HCT116 (cell line): Measurements from ENCODE around the gene PLCXD3. TPM values are rescaled to one million over a fixed set of nuclear protein-coding genes. Genes with fewer than 3 reads are reported as not detected.

ENCODE experiments used
- ATAC-seq: fragments of 200-7000 bp; cut with Tn5 transposase; 2 replicates; pipeline ENCODE4 v1.9.1; 2020; ENCODE audit warnings: mild to moderate bottlenecking, moderate library complexity
- BruUV-seq: library from RNA; stranded (reverse); fragments of 400-500 nt; replicated peaks from 2 replicates; lab custom pipeline; 2021; lab: Mats Ljungman, UMichigan
- CTCF ChIA-PET: fragments of 300-600 bp; sonication (Branson Sonifier 250); formaldehyde crosslinking; loops from one replicate; lab custom pipeline; 2021; ENCODE audit warnings: antibody characterized with exemption; lab: Charles Lee
- POLR2A ChIA-PET: fragments of 300-600, 350-600 bp; sonication (Branson Sonifier 250); formaldehyde crosslinking; loops from one replicate; lab custom pipeline; 2021; ENCODE audit warnings: antibody characterized with exemption; lab: Charles Lee
- RAD21 ChIA-PET, 2 experiments: fragments of 300-600 bp; sonication (Branson Sonifier 250); formaldehyde crosslinking; loops; one replicate each; lab custom pipeline; 2023; ENCODE audit warnings: low total read pairs in 2 of 2; ENCODE audit not compliant: uncharacterized antibody in 2 of 2, unreplicated experiment in 2 of 2, low non-redundant PET in 1 of 2; lab: Charles Lee
- DNase-seq: peaks from one replicate; pipeline ENCODE4 v3.0.0-alpha.2; 2010; ENCODE audit warnings: low read depth, low spot score
- H2AFZ ChIP-seq: fragments of 200-600 bp; shearing (Covaris generic), sonication (generic); 2 replicates; pipeline ENCODE4 v1.6.1; 2017; ENCODE audit warnings: low read depth, mixed run types, mixed read lengths, antibody characterized with exemption, low read length; ENCODE audit not compliant: poor library complexity, severe bottlenecking
- H3K27ac ChIP-seq: 2 replicates; pipeline ENCODE4 v1.5.1; 2012; ENCODE audit warnings: low read depth, low read length
- H3K27me3 ChIP-seq: fragments of 200-600 bp; sonication (generic); 2 replicates; pipeline ENCODE4 v1.6.1; 2016; ENCODE audit warnings: mixed run types, low read length, mixed read lengths; ENCODE audit not compliant: insufficient read depth
- H3K36me3 ChIP-seq, 2 experiments: fragments of 200-500 bp in 1 of 2; fragments of 200-600 bp in 1 of 2; sonication (Bioruptor generic) in 1 of 2; sonication (generic) in 1 of 2; 2 replicates each; pipeline versions ENCODE4 v1.5.1 to v1.6.1; 2014 to 2016; ENCODE audit warnings: low read length in 2 of 2, inconsistent platforms in 1 of 2, mixed read lengths in 1 of 2, mixed run types in 1 of 2; ENCODE audit not compliant: insufficient read depth in 2 of 2, control insufficient read depth in 1 of 2
- H3K4me1 ChIP-seq, 2 experiments: fragments of 200-600 bp in 1 of 2; sonication (generic) in 1 of 2; 2 replicates each; pipeline versions ENCODE4 v1.5.1 to v1.6.1; 2012 to 2017; ENCODE audit warnings: low read length in 2 of 2, inconsistent platforms in 1 of 2, mild to moderate bottlenecking in 1 of 2, mixed read lengths in 1 of 2, mixed run types in 1 of 2, moderate library complexity in 1 of 2; ENCODE audit not compliant: insufficient read depth in 2 of 2, control insufficient read depth in 1 of 2
- H3K4me2 ChIP-seq: fragments of 200-600 bp; sonication (generic); 2 replicates; pipeline ENCODE4 v1.6.1; 2017; ENCODE audit warnings: mixed run types, low read length, mixed read lengths
- H3K4me3 ChIP-seq, 2 experiments: fragments of 200-600 bp in 1 of 2; sonication (generic) in 1 of 2; replicated peaks in 1 of 2; 2 replicates each; pipeline ENCODE4 v1.5.1; 2011 to 2016; ENCODE audit warnings: low read length in 2 of 2, control low read depth in 1 of 2, low read depth in 1 of 2, mild to moderate bottlenecking in 1 of 2, mixed read lengths in 1 of 2, mixed run types in 1 of 2
- H3K79me2 ChIP-seq: fragments of 200-600 bp; sonication (generic); 2 replicates; pipeline ENCODE4 v1.6.1; 2017; ENCODE audit warnings: mild to moderate bottlenecking, mixed run types, low read length, moderate library complexity, mixed read lengths; ENCODE audit not compliant: insufficient read depth
- H3K9ac ChIP-seq: fragments of 200-600 bp; sonication (generic); 2 replicates; pipeline ENCODE4 v1.6.1; 2016; ENCODE audit warnings: low read length, mixed read lengths
- H3K9me2 ChIP-seq: fragments of 200-600 bp; sonication (generic), shearing (Covaris generic); 2 replicates; pipeline ENCODE4 v1.6.1; 2017; ENCODE audit warnings: mixed run types, mild to moderate bottlenecking, moderate library complexity; ENCODE audit not compliant: insufficient read depth
- H3K9me3 ChIP-seq, 2 experiments: fragments of 200-500 bp in 1 of 2; fragments of 200-600 bp in 1 of 2; sonication (Bioruptor generic) in 1 of 2; sonication (generic) in 1 of 2; 2 replicates each; pipeline ENCODE4 v1.6.1; 2014 to 2017; ENCODE audit warnings: low read length in 2 of 2, mixed read lengths in 2 of 2, inconsistent platforms in 1 of 2, low read depth in 1 of 2, mild to moderate bottlenecking in 1 of 2, mixed run types in 1 of 2, moderate library complexity in 1 of 2; ENCODE audit not compliant: control insufficient read depth in 1 of 2, insufficient read depth in 1 of 2
- H4K20me1 ChIP-seq: fragments of 200-600 bp; sonication (generic), shearing (Covaris generic); 2 replicates; pipeline ENCODE4 v1.6.1; 2017; ENCODE audit warnings: mixed run types, mild to moderate bottlenecking, moderate library complexity; ENCODE audit not compliant: insufficient read depth
- CBX3 ChIP-seq: IDR thresholded peaks from 2 replicates; pipeline ENCODE4 v1.6.1; 2012; ENCODE audit warnings: low read depth
- CEBPB ChIP-seq: IDR thresholded peaks from 2 replicates; pipeline ENCODE4 v1.6.1; 2012; ENCODE audit warnings: low read depth
- ELF1 ChIP-seq: IDR thresholded peaks from 2 replicates; pipeline ENCODE4 v1.6.1; 2012; ENCODE audit warnings: low read depth, borderline replicate concordance
- EZH2 ChIP-seq: fragments of 200-600 bp; sonication (generic); IDR thresholded peaks from 2 replicates; pipeline ENCODE4 v1.6.1; 2017; ENCODE audit warnings: antibody characterized with exemption, mixed run types
- EZH2phosphoT487 ChIP-seq: fragments of 200-600 bp; IDR thresholded peaks from 2 replicates; pipeline ENCODE4 v1.6.1; 2018; ENCODE audit warnings: antibody characterized with exemption, borderline replicate concordance
- FOSL1 ChIP-seq: IDR thresholded peaks from 2 replicates; pipeline ENCODE4 v1.6.1; 2012; ENCODE audit warnings: low read depth
- JUND ChIP-seq: IDR thresholded peaks from 2 replicates; pipeline ENCODE4 v1.6.1; 2012
- POLR2A ChIP-seq: IDR thresholded peaks from 2 replicates; pipeline ENCODE4 v1.7.0; 2011; ENCODE audit warnings: borderline replicate concordance; ENCODE audit not compliant: insufficient read depth, insufficient read length; ENCODE audit errors: extremely low read depth
- POLR2AphosphoS5 ChIP-seq: IDR thresholded peaks from 2 replicates; pipeline ENCODE4 v1.6.1; 2011; ENCODE audit warnings: mild to moderate bottlenecking, low read depth, low read length, moderate library complexity
- RAD21 ChIP-seq: IDR thresholded peaks from 2 replicates; pipeline ENCODE4 v1.6.1; 2012; ENCODE audit warnings: low read depth, mild to moderate bottlenecking
- SP1 ChIP-seq: IDR thresholded peaks from 2 replicates; pipeline ENCODE4 v1.6.1; 2012; ENCODE audit warnings: low read depth
- SRF ChIP-seq: IDR thresholded peaks from 2 replicates; pipeline ENCODE4 v1.6.1; 2012; ENCODE audit warnings: low read depth
- TCF7L2 ChIP-seq: IDR thresholded peaks from 2 replicates; pipeline ENCODE4 v1.7.0; 2011; ENCODE audit warnings: borderline replicate concordance, inconsistent platforms; ENCODE audit not compliant: insufficient read depth, insufficient read length; ENCODE audit errors: extremely low read depth
- ZFX ChIP-seq: fragments of 450-650 bp; IDR thresholded peaks from 2 replicates; pipeline ENCODE4 v1.6.1; 2017
- ZNF274 ChIP-seq: fragments of 200-500 bp; sonication (Bioruptor generic); IDR thresholded peaks from 2 replicates; pipeline ENCODE4 v1.6.1; 2014; ENCODE audit warnings: mild to moderate bottlenecking, low read depth, low read length, inconsistent platforms
- intact Hi-C: fragments of 100-400 bp; cut with micrococcal nuclease; formaldehyde crosslinking; loops from 2 replicates; pipeline ENCODE4 v1.10.0; 2022
- total RNA-seq: library from RNA; stranded (reverse); gene quantifications from one replicate; pipeline ENCODE4 v1.2.1, GENCODE V29; 2021; ENCODE audit not compliant: unreplicated experiment
- TF ChIP-seq, protein P1 (sequence below): IDR thresholded peaks from 2 replicates; pipeline ENCODE4 v1.6.1; 2012
- TF ChIP-seq, protein P2 (sequence below): IDR thresholded peaks from 2 replicates; pipeline ENCODE4 v1.6.1; 2011; ENCODE audit warnings: mild to moderate bottlenecking, low read length, moderate library complexity; ENCODE audit not compliant: insufficient replicate concordance; ENCODE audit errors: extremely low read depth
- TF ChIP-seq, protein P3 (sequence below): IDR thresholded peaks from 2 replicates; pipeline ENCODE4 v1.6.1; 2012; ENCODE audit warnings: low read depth
- TF ChIP-seq, protein P4 (sequence below): IDR thresholded peaks from 2 replicates; pipeline ENCODE4 v1.6.1; 2012
- TF ChIP-seq, protein P5 (sequence below), 3 experiments: fragments of 200-600 bp in 1 of 3; sonication (generic) in 1 of 3; IDR thresholded peaks in 2 of 3; conservative IDR thresholded peaks in 1 of 3; 2 replicates each; pipeline ENCODE4 v1.5.1; 2012 to 2017; ENCODE audit warnings: low read depth in 2 of 3, low read length in 2 of 3, antibody characterized with exemption in 1 of 3, borderline replicate concordance in 1 of 3, control low read depth in 1 of 3, mild to moderate bottlenecking in 1 of 3, mixed read lengths in 1 of 3, mixed run types in 1 of 3, moderate library complexity in 1 of 3; ENCODE audit not compliant: insufficient read depth in 1 of 3

The PLCXD3 gene
- total RNA-seq, 1 experiment from 2014 or later = not detected

DNA sequence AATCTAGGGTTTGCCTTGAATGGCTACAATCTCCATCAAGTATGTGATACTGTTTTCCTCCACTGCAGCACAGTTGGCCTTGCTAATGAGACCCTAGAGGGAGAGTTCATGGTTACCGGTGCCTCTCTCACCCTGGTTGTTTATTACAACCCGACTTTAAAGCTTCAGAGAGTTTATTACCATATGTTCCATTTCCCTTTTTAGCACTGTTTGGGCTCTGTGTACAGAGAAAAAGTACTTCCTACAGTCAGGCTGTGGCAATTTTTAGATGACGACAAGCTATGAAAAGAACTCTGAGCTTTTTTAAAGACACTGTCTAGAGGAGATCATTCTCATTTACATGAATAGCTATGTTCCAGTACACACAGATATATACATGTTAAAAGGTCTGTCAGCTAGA is 48.8 kb upstream of the PLCXD3 start:
- CTCF ChIA-PET = no interaction called here
- Histone ChIP-seq H3K79me2 (no peaks in the 10 kb centered on the region), H3K4me3 (no peak overlapping the region), H2AFZ (no peak overlapping the region), H3K9ac (no peak overlapping the region), H3K9me3 (no peaks in the 10 kb centered on the region), H4K20me1 (no peaks in the 10 kb centered on the region), H3K27ac (no peak overlapping the region), H3K27me3 (no peaks in the 10 kb centered on the region), H3K4me2 (no peak overlapping the region), H3K4me1 (no peaks in the 10 kb centered on the region), H3K36me3 (no peaks in the 10 kb centered on the region), H3K9me2 (no peaks in the 10 kb centered on the region)
- POLR2A ChIA-PET = no interaction called here
- intact Hi-C loops = no loop called here
- TF ChIP-seq SRF (no peak), EZH2phosphoT487 (no peak), JUND (no peak), ELF1 (no peak), FOSL1 (no peak), TCF7L2 (no peak), RAD21 (no peak), CBX3 (no peak), SP1 (no peak), CEBPB (no peak), POLR2AphosphoS5 (no peak), POLR2A (no peak), EZH2 (no peak), ZFX (no peak), ZNF274 (no peak)
- TF ChIP-seq, protein P1, sequence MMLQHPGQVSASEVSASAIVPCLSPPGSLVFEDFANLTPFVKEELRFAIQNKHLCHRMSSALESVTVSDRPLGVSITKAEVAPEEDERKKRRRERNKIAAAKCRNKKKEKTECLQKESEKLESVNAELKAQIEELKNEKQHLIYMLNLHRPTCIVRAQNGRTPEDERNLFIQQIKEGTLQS = no peak
- TF ChIP-seq, protein P2, sequence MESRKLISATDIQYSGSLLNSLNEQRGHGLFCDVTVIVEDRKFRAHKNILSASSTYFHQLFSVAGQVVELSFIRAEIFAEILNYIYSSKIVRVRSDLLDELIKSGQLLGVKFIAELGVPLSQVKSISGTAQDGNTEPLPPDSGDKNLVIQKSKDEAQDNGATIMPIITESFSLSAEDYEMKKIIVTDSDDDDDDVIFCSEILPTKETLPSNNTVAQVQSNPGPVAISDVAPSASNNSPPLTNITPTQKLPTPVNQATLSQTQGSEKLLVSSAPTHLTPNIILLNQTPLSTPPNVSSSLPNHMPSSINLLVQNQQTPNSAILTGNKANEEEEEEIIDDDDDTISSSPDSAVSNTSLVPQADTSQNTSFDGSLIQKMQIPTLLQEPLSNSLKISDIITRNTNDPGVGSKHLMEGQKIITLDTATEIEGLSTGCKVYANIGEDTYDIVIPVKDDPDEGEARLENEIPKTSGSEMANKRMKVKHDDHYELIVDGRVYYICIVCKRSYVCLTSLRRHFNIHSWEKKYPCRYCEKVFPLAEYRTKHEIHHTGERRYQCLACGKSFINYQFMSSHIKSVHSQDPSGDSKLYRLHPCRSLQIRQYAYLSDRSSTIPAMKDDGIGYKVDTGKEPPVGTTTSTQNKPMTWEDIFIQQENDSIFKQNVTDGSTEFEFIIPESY = no peak
- TF ChIP-seq, protein P3, sequence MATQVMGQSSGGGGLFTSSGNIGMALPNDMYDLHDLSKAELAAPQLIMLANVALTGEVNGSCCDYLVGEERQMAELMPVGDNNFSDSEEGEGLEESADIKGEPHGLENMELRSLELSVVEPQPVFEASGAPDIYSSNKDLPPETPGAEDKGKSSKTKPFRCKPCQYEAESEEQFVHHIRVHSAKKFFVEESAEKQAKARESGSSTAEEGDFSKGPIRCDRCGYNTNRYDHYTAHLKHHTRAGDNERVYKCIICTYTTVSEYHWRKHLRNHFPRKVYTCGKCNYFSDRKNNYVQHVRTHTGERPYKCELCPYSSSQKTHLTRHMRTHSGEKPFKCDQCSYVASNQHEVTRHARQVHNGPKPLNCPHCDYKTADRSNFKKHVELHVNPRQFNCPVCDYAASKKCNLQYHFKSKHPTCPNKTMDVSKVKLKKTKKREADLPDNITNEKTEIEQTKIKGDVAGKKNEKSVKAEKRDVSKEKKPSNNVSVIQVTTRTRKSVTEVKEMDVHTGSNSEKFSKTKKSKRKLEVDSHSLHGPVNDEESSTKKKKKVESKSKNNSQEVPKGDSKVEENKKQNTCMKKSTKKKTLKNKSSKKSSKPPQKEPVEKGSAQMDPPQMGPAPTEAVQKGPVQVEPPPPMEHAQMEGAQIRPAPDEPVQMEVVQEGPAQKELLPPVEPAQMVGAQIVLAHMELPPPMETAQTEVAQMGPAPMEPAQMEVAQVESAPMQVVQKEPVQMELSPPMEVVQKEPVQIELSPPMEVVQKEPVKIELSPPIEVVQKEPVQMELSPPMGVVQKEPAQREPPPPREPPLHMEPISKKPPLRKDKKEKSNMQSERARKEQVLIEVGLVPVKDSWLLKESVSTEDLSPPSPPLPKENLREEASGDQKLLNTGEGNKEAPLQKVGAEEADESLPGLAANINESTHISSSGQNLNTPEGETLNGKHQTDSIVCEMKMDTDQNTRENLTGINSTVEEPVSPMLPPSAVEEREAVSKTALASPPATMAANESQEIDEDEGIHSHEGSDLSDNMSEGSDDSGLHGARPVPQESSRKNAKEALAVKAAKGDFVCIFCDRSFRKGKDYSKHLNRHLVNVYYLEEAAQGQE = no peak
- TF ChIP-seq, protein P4, sequence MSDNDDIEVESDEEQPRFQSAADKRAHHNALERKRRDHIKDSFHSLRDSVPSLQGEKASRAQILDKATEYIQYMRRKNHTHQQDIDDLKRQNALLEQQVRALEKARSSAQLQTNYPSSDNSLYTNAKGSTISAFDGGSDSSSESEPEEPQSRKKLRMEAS = no peak
- TF ChIP-seq, protein P5, sequence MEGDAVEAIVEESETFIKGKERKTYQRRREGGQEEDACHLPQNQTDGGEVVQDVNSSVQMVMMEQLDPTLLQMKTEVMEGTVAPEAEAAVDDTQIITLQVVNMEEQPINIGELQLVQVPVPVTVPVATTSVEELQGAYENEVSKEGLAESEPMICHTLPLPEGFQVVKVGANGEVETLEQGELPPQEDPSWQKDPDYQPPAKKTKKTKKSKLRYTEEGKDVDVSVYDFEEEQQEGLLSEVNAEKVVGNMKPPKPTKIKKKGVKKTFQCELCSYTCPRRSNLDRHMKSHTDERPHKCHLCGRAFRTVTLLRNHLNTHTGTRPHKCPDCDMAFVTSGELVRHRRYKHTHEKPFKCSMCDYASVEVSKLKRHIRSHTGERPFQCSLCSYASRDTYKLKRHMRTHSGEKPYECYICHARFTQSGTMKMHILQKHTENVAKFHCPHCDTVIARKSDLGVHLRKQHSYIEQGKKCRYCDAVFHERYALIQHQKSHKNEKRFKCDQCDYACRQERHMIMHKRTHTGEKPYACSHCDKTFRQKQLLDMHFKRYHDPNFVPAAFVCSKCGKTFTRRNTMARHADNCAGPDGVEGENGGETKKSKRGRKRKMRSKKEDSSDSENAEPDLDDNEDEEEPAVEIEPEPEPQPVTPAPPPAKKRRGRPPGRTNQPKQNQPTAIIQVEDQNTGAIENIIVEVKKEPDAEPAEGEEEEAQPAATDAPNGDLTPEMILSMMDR (IDR thresholded peaks at IDR 0.05 in 2 of 3, conservative IDR thresholded peaks at IDR 0.05 in 1 of 3; ENCODE audit: borderline replicate concordance in 1 of 3, insufficient read depth in 1 of 3, low read depth in 2 of 3, low read length in 2 of 3) = no peak
- RAD21 ChIA-PET = no interaction called here
- no peak for DNase-seq
- ATAC-seq = no peak
- no TSS peak for BruUV-seq
